SU-DHL-6 (cell line): ENCODE data around the gene TCAIM.

Experiments
- CTCF ChIP-seq: fragments of 200-600 bp; sonication (generic); IDR thresholded peaks from one replicate; pipeline ENCODE4 v1.5.1; 2017; ENCODE audit warnings: antibody characterized with exemption, mild to moderate bottlenecking, low read length, moderate library complexity; ENCODE audit not compliant: insufficient read depth, poor library complexity, severe bottlenecking
- EZH2phosphoT487 ChIP-seq: fragments of 200-600 bp; sonication (generic), shearing (Covaris generic); conservative IDR thresholded peaks from 2 replicates; pipeline ENCODE4 v1.6.1; 2018; ENCODE audit warnings: mild to moderate bottlenecking, antibody characterized with exemption, low read length, moderate library complexity, mixed read lengths

GRCh38 chr3:44434834-44435510 is 96.4 kb downstream of the TCAIM start:
- no peak for TF ChIP-seq CTCF
- TF ChIP-seq EZH2phosphoT487, result no peak
